ENCODE data around the gene SORCS3.
A peak's percentile ranks its signal among the peaks of the same experiment; 100 is the strongest.

The SORCS3 gene

GRCh38 chr10:104641187-104641936 is at the start of gene SORCS3:
Gene SORCS3, plus strand, starts transcription at chr10:104641290.
- DNase-seq (ENCODE audit: low spot score), result no peak

DNA sequence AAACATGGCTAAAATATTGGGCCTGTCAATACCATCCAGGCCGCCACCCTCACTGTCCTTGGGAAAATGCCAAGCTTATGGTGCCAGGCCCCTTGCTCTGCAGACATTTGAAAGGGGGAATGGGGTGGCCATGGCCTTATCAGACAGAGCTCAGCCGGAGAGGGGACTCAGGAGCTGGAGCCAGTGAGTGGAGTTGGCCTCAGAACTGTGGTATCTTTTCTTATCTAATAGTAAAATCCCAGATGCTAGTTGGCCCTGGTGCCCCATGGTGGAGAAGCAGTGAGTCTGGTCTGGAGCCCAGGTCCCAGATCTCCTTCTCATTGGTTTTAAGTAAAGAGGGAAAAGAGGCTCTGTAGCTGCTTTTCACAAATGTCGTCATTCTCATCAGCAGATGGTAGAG is 49.6 kb upstream of the SORCS3 start:
- no peak for DNase-seq (ENCODE audit: low spot score)

- DNase-seq (ENCODE audit: low spot score), result no peak
Measured at GRCh38 chr10:104601166-104601565, 39.9 kb upstream of the SORCS3 start.

DNA sequence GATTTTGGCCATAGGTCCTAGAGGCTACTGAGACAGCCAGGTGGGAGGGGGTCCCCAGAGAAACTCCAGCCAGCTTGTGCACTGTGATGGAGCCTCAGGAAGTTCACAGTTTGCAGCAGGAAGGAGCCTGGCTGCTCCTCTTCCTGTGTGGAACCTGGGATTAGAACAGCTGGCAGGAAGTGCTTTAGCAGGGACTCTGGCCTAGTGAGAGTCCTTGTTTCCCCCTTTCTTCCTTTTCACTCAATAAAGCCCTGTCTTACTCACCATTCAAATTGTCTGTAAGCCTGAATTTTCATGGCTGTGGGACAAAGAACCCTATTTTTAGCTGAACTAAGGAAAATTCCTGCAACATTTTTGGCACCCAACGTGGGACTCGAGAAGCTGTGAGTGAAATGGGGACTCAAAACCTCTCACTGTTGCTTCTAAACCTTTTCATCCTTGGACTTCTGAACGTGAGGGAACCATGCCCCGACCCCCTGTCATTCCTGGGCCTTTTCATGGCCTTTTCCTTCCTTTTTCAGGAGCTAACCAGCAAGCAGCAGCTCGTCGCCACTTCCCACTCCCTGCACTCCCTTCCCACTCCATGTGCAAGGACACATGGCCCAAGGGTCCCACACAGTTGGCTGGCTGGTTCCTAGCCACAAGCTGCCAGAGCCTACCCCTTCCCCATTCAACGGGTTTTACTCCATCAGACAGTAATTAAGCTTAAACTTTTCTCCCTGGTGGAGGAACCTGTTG is 32.8 kb upstream of the SORCS3 start:
- DNase-seq (ENCODE audit: low spot score), result no peak

GRCh38 chr10:104612571-104613205 is 28.4 kb upstream of the SORCS3 start:
- DNase-seq (ENCODE audit: low spot score), result no peak

- no peak for DNase-seq (ENCODE audit: low spot score)
Measured at GRCh38 chr10:104613406-104613805, 27.7 kb upstream of the SORCS3 start.

GRCh38 chr10:104614245-104614831 is 26.8 kb upstream of the SORCS3 start:
- DNase-seq (ENCODE audit: low spot score), result no peak

GRCh38 chr10:104615136-104615535 is 26.0 kb upstream of the SORCS3 start:
- DNase-seq (ENCODE audit: low spot score), result no peak

DNA sequence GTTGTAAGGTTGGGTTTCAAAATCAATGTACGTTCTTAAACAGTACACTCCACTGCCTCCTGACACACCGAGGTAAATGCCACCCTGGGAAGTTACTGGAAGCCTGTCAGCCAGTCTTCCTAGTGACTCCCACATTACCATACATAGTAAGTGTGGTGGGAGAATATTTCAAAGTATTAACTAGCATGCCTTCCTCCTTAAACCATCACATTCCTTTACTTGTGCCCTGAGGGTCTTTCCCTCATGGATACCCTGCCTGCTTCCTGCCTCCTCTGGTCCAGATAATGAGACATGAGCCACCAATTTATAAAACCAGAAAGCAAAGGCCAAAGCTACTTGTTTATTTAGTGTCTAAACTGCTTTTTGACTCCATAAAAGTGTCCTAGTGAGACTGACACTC is 23.3 kb upstream of the SORCS3 start:
- DNase-seq (ENCODE audit: low spot score), result no peak

- DNase-seq (ENCODE audit: low spot score), result no peak
Measured at GRCh38 chr10:104622175-104622574, 18.9 kb upstream of the SORCS3 start.

GRCh38 chr10:104622598-104623209 is 18.4 kb upstream of the SORCS3 start:
- peak; percentile 56 for DNase-seq (ENCODE audit: low spot score)

GRCh38 chr10:104630731-104631130 is 10.4 kb upstream of the SORCS3 start:
- DNase-seq (ENCODE audit: low spot score), result no peak

- DNase-seq (ENCODE audit: low spot score), result no peak
Measured at GRCh38 chr10:104631946-104632345, 9.1 kb upstream of the SORCS3 start.

- no peak for DNase-seq (ENCODE audit: low spot score)
Measured at GRCh38 chr10:104638861-104639589, 2.1 kb upstream of the SORCS3 start.

DNA sequence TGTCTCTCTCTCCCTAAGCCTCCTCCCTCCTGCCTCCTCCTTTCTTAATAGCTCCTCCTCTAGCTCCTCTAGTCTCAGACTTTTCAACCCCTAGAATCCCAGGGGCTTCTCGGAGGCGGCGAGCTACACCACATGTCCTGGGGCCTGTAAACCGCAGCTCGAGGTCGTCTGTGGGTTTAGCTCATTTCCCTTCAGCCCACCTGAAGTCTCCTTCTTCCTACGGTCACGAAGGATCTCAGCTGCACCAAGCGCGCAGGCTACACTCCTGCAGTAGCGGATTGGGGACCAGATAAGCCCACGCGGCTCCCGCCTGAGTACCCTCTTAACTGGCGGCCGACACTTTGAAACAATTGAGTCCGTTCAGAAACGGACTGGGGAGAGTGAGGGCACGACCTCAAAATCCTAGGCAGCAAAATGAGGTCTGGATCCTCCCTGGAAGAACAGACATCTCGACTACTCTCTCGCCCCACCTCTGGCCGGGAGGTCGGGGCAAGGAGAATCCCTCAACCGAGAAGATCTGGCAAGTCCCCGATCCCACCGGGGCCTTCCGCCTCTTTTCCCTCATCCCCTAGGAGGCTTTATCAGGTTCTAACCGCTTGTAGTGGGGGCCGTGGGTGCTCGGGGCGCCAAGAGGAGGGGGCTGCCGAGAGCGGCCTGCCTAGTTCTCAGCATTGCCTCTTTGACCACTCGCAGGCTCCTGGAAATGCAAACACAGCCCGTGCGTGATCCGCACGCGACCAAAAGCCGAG is 1.3 kb upstream of the SORCS3 start:
- no peak for DNase-seq (ENCODE audit: low spot score)

- DNase-seq (ENCODE audit: low spot score), result no peak
Measured at GRCh38 chr10:104640339-104641186, 527 bp upstream of the SORCS3 start.

DNA sequence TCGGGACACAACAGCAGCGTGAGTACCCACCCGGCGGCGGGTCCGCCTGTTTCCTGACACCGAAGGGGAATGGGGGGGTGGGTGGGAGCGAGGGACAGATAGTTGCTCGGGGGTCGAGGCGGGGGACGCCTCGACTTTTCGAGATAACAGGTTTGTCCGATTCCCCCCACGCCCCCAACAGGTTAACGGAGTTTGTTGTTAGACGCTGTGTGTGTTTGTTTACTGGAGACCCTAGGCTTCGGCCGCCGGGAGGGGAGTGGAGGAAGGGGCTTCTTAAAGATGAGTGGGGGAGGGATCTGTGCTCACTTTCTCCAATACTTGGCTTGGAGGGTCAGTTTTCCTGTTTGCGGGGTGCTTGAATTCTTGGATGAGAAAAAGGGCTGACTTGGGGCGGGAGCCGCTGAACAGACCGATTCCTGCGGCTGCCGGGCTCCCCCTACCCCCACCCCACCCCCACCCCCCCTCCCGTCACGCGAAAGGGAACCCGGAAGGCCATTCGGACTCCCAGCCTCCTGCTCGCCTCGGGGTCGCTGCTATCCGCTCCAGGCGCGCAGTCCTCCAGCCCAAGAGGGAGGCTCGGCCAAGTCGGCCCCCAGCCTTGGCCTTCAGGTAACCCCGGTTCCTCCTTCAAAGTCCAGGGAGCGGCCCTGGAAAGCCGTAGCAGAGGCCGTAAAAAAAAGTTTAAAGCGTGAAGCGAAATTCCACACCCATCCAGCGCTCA is 1.0 kb downstream of the SORCS3 start:
- no peak for DNase-seq (ENCODE audit: low spot score)

- no peak for DNase-seq (ENCODE audit: low spot score)
Measured at GRCh38 chr10:104642658-104643302, 1.7 kb downstream of the SORCS3 start.

- DNase-seq (ENCODE audit: low spot score), result no peak
Measured at GRCh38 chr10:104643303-104643663, 2.2 kb downstream of the SORCS3 start.

Measured in SW480 (cell line).